NCI-H446 treated with DMSO at 0.1 percent for 48 hours (cell line): ENCODE measurements around the gene SMTN.
"Not testable (repeated sequence)": the region's sequence is repeated elsewhere in the genome, so short reads cannot be mapped to it uniquely, and the experiment has no call there.

Source experiments
- DNase-seq: peaks from one replicate; lab custom pipeline; 2025; lab: John Stamatoyannopoulos, UW

The SMTN gene

DNA sequence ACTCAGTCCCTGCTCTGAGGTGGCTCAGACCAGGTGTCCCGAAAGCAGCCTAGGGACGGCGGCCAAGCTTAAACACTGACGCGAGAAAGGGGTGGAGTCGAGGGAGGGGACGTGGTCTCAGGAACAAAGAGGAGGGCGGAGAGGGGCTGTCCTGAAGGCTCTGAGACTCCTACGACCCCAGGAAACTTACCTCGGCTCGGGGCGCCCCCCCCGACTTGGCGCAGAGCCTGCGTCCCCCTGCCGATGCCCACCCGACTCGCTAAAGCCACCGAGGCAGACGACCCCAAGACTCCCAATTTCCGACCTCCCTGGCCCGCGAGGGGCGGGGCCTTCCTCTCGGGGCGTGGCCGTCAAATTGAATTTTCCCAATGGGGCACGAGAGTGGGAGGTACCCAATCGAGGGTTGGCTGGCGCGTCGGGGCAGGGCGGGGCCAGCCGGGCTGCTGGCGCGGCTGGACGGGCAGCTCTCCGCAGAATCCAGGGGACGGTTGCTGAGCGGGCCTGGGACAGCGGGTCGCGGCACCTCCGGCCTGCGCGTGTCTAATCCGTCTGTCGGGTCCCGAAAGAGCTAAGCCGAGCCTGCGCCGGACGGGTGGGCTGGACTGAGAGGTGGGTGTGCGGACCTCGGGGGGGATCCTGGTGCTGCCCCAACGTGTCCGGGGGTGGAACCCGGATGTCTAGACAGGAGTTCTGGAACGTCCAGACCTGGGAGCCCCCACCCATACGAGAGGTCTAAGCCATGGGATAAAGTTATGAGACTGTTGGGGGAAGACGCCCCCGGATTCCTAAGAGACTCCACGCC, at the start of gene SMTN:
Gene SMTN, plus strand, starts transcription at position 471 of the 802 bp plus-strand sequence. CDS start 1,941 bp downstream, outside the sequence.
- peak; percentile 69 for DNase-seq

DNA sequence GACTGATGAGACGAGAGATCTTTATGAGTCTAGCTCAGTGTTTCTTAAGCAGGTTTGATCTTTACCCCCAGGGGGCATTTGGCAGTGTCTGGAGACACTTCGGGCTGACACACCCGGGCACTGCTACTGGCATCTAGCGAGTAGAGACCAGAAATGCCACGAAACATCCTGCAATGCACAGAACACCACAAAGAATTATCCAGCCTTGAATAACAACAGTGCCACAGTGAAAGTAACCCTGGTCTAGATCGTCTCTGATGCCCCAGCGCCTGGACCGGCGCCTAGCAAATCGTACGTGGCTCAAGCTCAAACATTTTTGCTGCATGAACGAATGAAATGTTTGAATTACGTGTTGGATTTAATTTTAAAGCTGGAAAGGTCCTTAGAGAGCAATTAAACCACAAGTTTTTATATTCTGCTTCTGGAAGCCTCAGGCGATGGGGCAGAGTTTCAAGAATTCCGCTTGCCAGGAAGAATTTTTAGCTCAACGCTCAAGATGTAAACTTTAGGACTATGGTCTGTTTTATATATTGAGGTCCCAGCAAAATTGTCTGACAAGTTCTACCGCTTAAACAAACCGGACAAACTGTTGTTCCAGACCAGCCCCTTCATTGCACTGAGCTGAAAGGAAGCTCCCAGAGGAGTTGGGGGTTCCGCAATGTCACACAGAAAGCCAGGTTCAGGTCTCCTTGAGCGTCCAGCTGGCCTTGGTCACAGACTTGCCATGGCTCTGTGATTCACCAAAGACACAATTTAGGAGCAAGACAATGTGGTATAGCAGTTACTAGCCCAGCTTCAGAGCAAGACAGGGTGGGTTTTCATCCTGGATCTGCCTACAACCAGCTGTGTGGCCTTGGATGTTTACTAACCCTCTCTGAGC, 44.2 kb upstream of the SMTN start:
- DNase-seq, result peak; percentile 13

DNA sequence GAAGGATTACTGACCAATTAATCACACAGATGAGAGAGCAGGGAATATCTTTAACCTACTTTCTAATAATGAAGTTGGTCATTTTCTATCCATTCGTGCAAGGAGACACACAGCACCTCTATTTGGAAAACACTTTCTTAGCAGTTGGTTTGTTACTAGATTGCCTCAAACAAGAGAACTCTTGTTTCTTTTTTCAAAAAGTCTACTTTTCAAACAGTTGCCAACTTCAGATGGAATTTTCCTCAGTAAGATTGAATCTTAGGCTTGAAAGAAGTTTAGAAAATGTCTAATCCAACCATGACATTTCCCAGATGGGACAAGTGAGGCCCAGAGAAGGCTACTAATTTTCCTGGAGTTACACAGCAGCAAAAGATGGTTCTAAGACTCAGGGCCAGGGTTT, 42.4 kb upstream of the SMTN start:
- DNase-seq, result no peak

DNA sequence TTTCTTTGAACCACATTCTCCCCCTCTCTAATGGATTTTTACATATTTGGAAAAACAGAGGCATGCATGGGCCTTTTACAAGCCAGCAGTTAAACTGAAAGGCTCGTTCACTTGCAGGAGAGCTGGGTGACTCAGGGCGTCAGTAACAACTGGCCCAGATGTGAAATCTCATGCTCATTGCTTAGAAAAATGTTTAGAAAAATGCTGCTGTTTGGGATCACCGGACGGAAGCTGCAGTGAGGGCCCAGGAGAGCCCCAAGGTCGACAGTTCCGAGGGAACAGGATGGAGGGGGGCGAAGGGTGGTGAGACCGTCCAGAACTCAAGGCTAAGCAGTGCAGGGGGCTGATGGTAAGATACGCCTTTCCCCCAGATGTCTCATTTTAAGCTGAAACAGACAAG, 41.7 kb upstream of the SMTN start:
- DNase-seq, result no peak

DNA sequence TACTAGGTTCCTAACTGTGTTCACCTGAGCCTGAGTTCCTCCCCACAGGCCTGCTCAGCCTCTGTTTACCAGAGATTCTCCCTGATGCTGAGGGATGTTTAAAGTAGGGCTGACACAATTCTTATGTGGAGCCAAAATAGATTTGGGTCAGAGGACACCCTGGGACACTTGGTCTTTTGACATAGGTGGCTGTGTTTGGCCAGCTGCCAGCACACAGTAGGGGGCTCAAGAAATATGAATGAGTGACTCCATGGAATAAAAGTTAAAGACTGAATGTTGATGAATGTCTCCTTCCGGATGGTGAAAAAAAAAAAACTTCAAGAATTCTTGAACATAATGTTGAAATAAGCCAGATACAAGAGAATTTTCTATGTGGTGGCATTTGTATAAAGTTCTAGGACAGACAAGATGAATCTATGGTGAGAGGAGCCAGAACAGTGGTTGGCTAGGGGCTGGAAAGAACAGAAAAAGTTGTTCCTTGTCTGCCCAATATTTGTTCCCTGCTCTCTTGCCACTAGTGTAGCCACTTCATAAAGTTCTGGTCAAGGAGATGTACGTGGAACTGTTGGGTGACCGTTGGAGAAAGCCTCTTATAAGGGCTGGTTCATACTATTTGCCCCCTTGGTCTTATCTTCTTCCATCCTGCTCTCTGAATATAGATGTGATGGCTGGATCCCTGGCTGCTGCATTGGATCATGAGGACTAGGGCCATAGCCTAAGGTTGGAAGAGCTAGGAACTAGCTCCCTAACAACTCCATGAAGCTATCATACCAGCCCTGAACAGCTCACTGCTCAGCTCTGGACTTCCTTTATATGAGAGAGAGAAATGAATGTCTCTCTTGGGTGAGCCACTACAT, 40.3 kb upstream of the SMTN start:
- DNase-seq, result no peak

DNA sequence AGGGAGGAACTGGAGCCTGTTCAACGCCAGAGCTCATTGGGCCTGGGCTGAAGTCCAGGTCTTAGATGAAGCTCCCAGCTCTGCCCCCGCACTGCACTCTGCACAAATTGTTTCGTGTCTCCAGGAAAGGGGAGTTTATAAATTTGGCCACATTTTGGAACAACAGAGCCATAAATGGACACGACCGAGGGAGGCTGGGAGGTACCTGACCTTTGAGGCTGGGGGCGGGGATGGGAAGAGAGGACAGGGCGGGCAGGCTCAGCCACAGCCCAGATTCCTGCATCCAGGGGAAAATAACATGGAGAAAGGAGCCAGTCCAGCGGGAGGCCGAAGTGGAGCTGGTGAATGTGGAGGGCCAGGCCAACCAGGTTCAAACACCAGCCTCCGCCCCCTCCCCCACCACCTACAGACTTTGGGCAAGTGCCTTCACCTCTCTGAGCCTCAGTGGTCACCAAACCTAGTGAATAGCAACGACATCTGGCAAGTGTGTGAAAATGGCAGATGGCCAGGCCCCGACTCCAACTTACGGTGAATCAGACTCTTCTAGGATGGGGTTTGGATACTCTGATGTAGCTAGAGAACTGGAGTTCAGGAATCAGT, 36.8 kb upstream of the SMTN start:
- DNase-seq, result peak; percentile 51

DNA sequence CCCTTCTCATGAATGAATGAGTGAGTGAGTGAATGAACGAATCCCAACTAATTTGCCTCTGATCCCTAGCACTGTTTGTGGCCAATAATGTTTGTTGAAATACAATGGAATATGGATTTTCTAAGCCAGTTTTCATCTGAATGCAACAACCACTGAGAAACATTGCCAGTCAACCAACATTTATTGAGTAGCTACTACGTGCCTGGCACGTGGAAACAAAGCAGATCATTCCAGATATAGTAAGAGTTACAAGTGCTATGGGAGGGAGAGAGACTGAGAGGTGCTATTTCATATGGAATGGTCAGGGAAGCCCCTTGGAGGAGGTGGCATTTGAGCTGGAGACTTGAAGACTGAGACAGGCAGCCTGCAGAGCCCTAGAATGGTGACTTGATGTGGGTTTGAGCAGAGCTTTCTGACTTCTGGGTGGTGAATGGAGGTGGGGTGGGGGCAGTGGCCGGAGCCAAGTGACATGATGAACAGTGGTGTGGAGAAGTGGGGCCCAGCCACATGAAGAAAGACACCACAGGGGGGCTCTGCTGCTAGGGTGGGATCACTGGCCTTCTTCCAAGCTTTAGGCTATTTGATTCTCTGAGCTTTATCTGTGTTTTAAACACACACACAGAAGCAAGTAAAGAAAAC, 35.1 kb upstream of the SMTN start:
- no peak for DNase-seq

DNA sequence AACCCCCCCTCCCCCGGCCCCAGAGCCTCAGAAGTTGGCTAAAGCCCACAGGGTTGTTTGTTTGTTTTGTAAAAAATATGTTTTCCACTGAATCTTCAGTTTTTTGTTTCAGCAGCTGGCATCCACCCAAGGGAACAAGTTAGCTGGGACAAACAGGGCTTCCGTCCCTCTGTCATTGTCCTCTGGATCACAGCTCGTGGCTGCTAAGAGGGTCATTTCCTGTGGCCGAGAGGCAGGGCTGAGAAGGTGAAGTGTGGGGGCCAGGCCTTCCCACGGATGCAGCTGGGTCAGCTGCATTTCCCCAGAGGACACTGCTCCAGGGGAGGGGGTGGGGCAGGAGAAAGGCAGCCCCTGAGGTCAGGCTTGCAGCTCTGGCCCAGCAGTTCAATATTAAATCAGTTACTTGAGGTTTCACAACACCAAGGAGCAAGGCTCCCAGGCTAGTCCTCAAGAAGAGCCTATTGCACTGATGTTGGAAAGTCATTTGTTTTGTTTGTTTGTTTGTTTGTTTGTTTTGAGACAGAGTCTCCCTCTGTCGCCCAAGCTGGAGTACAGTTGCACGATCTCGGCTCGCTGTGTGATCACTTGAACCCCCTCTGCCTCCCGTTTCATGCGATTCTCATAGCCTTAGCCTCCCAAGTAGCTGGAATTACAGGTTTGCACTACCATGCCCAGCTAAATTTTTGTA, 34.4 kb upstream of the SMTN start:
- no peak for DNase-seq

DNA sequence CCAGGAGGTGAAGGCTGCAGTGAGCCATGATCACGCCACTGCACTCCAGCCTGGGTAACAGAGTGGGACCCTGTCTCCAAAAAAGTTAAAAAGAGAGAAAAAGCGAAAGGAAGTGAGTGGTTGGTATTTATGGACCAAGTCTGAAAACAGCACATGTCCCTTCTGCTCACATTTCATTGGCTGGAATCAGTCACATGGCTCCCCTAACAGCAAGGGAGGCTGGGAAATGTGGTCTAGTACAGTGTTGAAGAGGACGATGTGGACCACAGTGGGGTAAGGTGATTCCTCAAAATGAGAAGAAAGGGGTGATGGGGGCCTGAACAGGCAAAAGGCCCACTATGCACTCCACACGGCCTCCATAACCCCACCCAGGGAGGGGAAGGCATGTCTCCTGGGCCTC, 32.5 kb upstream of the SMTN start:
- DNase-seq, result no peak

DNA sequence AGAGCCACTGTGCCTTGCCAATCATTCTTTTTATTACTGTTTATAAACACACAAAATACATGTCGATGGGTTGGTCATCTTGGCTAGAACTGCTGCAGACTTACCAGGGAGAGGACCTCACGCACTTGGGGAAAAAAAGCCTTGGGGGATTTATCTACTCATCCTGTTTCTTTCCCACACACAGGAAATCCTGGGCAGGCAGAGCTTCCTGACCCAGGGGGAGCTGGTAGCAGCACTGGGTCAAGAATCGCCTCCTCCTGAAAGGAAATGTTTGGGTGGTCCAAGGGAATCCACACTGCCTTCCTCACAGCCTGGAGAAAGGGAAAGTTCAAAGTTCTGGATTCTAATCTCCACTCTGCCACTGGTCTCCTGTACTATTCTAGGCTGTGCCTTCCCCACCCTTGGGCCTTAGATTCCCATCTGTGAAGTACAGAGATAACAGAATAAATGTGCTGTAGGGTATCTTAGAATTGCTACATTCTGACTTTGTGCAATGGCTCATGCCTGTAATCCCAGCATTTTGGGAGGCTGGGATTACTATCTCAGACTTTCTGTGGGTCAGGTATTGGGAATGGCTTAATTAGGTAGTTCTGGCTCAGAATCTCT, 31.2 kb upstream of the SMTN start:
- DNase-seq, result no peak

DNA sequence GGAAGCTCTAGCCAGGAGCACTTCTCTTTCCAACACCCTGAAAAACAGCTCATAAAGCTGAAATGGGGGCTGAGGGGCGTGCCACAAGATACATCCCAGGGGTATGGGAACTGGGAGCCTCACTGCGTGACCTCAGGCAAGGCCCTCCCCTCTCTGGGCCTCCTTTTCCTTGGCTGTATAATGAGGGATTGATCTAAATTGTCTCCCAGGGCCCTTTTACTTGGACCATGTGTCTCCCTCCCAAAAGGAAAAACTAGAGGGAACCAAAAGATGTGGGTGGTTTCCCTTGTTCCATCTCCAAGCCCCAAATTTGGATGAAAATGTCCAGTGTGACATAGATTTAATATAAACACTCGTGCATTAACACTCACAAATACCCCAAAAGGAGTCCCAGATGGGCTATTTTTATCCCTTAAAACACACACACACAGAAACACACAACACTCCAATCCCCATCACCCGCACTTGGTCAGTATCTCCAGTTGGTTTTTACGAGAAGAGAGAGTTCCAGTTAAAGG, 25.9 kb upstream of the SMTN start:
- no peak for DNase-seq

DNA sequence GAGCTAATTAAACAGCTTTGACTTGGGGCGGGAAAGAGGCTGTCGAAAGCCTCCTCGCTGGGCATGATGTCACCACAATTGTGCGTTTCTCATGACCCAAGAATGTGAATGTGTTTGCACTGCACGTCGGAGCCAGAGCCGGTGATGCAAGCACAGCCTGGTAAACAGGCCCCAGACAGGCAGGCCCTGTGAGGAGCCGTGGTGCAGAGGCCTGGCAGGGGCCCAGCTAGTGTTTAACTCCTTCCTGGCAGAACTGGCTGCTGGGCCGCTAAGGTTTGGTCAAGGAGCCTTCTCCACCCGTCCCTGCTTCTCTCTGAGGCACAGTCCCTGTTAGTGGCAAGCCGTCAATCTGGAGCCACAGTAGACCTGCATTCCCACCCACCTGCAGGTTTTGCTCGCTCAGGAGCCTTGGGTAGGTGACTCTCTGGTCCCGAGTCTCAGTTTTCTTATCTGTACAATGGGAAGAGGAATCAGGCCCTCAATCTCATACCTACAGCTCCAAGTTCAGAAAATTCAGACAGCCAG, 25.4 kb upstream of the SMTN start:
- peak; percentile 84 for DNase-seq

DNA sequence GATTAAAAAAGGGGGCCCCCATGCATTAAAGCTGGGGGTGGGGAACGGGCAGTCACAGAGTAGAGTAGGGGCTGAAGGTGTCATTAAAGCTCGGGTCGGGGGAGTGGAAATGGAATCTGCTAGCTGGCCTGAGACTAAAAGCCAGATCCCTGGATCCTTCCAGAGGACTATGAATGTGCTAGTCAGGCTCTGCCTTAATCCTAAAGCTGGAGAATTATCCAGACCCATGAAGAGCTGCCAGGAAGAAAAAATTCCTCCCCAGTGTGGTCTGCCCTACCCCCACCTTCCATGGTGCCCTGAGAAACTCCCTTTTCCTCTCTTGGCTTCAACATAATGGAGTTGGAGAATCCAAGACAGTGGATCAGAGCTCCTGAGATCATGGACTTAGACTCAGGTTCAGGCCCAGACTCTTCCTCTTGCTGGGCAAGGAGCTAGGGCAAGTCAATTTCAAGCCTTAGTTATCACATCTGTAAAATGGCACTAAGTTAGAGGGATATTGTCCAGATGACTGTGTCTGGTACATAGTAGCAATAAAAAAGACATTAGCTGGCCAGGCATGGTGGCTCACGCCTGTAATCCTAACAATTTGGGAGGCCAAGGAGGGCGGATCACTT, 24.0 kb upstream of the SMTN start:
- DNase-seq, result no peak

DNA sequence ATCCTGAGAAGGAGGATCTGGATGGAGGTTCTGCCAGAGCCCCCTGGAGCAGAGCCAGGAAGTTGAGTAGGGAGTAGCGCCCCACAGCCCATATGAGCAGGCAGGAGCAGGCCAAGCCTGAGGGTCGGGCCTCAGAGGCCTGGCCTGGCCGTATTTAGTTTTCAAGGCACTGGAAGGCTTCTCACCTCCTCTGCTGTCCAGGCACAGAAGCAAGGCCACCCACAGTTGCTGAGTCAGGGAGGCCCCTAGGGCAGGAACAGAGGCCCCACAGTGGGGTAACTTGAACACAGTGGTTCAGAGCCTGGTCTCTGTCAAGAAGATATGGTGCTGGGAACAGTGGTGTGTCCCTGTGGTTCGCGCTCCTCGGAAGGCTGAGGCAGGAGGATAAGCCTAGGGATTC, 21.5 kb upstream of the SMTN start:
- DNase-seq, result not testable (repeated sequence)

DNA sequence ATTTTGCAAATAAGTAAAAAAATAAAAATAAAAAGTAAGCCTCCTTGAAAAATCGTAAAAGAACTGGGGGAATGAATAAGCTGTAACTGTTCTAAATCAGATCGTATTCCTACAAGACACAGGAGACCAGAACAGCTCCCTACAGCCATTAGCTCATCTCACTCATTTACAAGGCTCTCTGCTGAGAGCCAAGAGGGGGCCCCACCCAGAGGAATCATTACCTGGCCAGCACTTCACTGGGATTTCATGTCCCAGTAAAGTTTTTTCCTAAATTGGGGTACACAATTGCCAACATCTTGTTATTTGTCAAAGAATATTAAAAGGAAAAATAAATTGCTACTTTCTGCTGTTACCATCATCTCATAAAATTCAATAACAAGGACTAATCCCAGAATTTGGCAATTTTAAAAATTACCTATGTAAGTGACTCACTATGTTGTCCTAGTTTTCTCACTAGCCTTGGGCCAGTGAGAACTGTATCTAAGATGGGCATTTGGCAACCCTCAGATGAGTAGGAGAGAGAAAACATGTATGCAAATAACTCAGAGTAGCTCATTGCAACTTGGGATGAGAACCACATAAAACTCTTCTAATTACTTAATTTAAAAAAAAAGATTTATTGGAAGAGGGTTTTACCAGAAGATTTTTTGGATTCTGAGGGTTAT, 18.4 kb upstream of the SMTN start:
- no peak for DNase-seq

DNA sequence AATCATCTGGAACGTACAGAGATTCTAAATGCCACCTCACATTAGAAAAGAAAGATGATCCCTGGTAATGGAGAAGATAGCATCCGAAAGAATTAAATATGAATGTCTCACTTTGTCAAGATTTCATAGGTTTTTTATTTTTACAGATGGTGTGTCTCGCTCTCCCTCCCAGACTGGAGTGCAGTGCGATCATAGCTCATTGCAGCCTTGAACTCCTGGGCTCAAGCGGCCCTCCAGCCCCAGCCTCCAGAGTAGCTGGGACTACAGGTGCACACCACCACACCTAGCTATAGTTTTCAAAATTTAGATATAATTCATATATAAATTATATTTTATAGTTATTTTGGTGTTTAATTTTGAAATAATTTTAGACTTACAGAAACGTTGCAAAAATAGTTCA, 16.7 kb upstream of the SMTN start:
- DNase-seq, result no peak

DNA sequence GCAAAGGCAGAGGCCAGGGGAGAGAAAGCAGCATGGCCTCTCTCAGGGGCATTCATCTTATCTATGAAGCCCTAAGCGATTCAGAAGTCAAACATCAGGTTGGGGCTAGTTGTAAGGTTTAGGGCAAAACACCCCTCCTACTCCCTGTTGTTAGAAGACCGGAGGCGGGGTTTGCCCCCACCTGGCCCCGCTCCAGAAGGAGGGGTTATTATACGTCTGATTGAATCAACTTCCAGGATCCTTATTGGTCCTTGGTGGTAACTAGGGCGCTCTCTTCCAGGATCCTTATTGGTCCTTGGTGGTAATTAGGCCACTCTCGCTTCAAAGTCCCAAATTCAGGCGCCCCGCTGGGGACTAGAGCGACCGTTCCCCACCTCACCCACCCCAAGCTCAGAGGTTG, 12.1 kb upstream of the SMTN start:
- no peak for DNase-seq

DNA sequence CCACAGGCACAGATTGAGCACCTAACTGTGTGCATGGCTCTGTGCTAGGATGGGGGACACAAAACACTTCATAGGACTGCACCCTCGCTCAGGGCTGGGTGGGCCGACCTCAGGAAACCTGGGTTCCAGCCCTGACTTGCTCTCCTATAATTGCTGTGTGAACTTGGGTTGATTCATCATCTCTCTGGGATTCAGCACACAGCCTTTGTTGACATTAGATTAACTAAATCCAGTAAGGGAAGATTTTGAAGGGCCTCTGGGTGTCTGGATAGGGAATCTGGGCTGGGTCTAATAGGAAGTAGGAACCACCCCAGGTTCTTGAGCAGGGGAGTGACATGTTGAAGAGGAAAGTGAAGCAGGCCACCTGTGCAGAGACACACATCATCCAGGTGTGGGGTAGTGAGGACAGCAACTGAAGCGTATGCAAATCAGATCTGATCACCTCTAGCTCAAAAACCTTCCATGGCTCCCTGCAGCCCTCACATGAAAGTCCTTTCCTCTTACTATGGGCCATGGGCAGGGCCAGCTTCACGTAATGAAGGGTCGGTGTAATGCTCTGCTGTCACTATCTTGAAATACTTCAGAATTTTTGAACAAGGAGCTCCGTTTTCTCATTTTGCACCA, 11.3 kb upstream of the SMTN start:
- DNase-seq, result not testable (repeated sequence)
